HCEC 1CT (cell line): Measurements from ENCODE around the gene B4GALNT2.
A peak's percentile ranks its signal among the peaks of the same experiment; 100 is the strongest.

Experiments
- DNase-seq: peaks from one replicate; pipeline ENCODE4 v3.0.0-alpha.2; 2017

The B4GALNT2 gene

GRCh38 chr17:49213847-49214246 lies 81.3 kb downstream of the B4GALNT2 start:
- no peak for DNase-seq

GRCh38 chr17:49214676-49215360 lies 82.2 kb downstream of the B4GALNT2 start:
- no peak for DNase-seq

- no peak for DNase-seq
Measured at GRCh38 chr17:49216482-49216881, 83.9 kb downstream of the B4GALNT2 start.

- no peak for DNase-seq
Measured at GRCh38 chr17:49216953-49217650, 84.5 kb downstream of the B4GALNT2 start.

GRCh38 chr17:49217651-49218413 lies 85.3 kb downstream of the B4GALNT2 start:
- no peak for DNase-seq

- DNase-seq, result no peak
Measured at GRCh38 chr17:49218941-49219913, 86.7 kb downstream of the B4GALNT2 start.

- DNase-seq, result no peak
Measured at GRCh38 chr17:49219987-49220386, 87.4 kb downstream of the B4GALNT2 start.

GRCh38 chr17:49223168-49223516 lies 90.6 kb downstream of the B4GALNT2 start:
- no peak for DNase-seq

GRCh38 chr17:49223517-49224197 lies 91.1 kb downstream of the B4GALNT2 start:
- DNase-seq, result peak; percentile 15

GRCh38 chr17:49224198-49224996 lies 91.8 kb downstream of the B4GALNT2 start:
- no peak for DNase-seq

- no peak for DNase-seq
Measured at GRCh38 chr17:49224997-49225337, 92.4 kb downstream of the B4GALNT2 start.

GRCh38 chr17:49225554-49226236 lies 93.1 kb downstream of the B4GALNT2 start:
- DNase-seq, result no peak
